AG09309 (cell line): ENCODE measurements around the gene PDRG1.
"Not testable (repeated sequence)": the region's sequence is repeated elsewhere in the genome, so short reads cannot be mapped to it uniquely, and the experiment has no call there.

Source experiments
- DNase-seq: peaks from one replicate; pipeline ENCODE4 v3.0.0-alpha.2; 2010; ENCODE audit warnings: low read depth
- H3K4me3 ChIP-seq: 2 replicates; pipeline ENCODE4 v1.5.1; 2011; ENCODE audit warnings: mild to moderate bottlenecking, low read depth, low read length, moderate library complexity; ENCODE audit not compliant: control insufficient read depth
- CTCF ChIP-seq: IDR thresholded peaks from 2 replicates; pipeline ENCODE4 v1.5.1; 2011; ENCODE audit warnings: mild to moderate bottlenecking, low read depth, low read length, inconsistent platforms; ENCODE audit not compliant: insufficient read depth, control insufficient read depth; ENCODE audit errors: missing control alignments

Gene PDRG1

GRCh38 chr20:31933698-31934097 is 18.1 kb downstream of the PDRG1 start:
- TF ChIP-seq CTCF: no peak
- DNase-seq: no peak
- H3K4me3 ChIP-seq: no peak overlapping the region

- no peak overlapping the region for H3K4me3 ChIP-seq
- no peak for TF ChIP-seq CTCF
- no peak for DNase-seq
Measured at GRCh38 chr20:31930779-31931178, 21.1 kb downstream of the PDRG1 start.

- DNase-seq, H3K4me3 ChIP-seq: not testable (repeated sequence)
Measured at GRCh38 chr20:31929631-31930030, 22.2 kb downstream of the PDRG1 start.

- no peak for TF ChIP-seq CTCF
- no peak overlapping the region for H3K4me3 ChIP-seq
- DNase-seq: no peak
Measured at GRCh38 chr20:31927627-31928159, 24.2 kb downstream of the PDRG1 start.

GRCh38 chr20:31926493-31926892 is 25.4 kb downstream of the PDRG1 start:
- H3K4me3 ChIP-seq: no peak overlapping the region
- TF ChIP-seq CTCF: no peak
- DNase-seq: no peak

GRCh38 chr20:31925631-31926030 is 26.2 kb downstream of the PDRG1 start:
- TF ChIP-seq CTCF: no peak
- DNase-seq: no peak
- H3K4me3 ChIP-seq: no peak overlapping the region

GRCh38 chr20:31924561-31924960 is 27.3 kb downstream of the PDRG1 start:
- no peak overlapping the region for H3K4me3 ChIP-seq
- DNase-seq: no peak
- no peak for TF ChIP-seq CTCF
